Chondrocyte (in vitro differentiated cells): ENCODE measurements around the gene GPR139. TPM values are rescaled to one million over a fixed set of nuclear protein-coding genes. Genes with fewer than 3 reads are reported as not detected.

ENCODE experiments used
- DNase-seq: peaks from one replicate; pipeline ENCODE4 v3.0.0; 2021; ENCODE audit warnings: mixed read lengths, low spot score
- H3K27ac Mint-ChIP-seq: one replicate; pipeline ENCODE4 v1.8.0; 2021; ENCODE audit warnings: mild to moderate bottlenecking, moderate library complexity, mixed read lengths; ENCODE audit not compliant: unreplicated experiment
- H3K27me3 Mint-ChIP-seq: 2 replicates; pipeline ENCODE4 v1.8.0; 2021; ENCODE audit warnings: low read depth, mixed read lengths
- H3K36me3 Mint-ChIP-seq: 2 replicates; pipeline ENCODE4 v1.8.0; 2021; ENCODE audit warnings: low read depth, mixed read lengths
- H3K4me1 Mint-ChIP-seq: 2 replicates; pipeline ENCODE4 v1.8.0; 2021; ENCODE audit warnings: low read depth, mild to moderate bottlenecking, mixed read lengths
- H3K4me3 Mint-ChIP-seq: one replicate; pipeline ENCODE4 v1.8.0; 2021; ENCODE audit warnings: mild to moderate bottlenecking, moderate library complexity, mixed read lengths; ENCODE audit not compliant: unreplicated experiment
- H3K9me3 Mint-ChIP-seq: 2 replicates; pipeline ENCODE4 v1.8.0; 2021; ENCODE audit warnings: low read depth, mixed read lengths
- CTCF ChIP-seq: fragments of 200-600 bp; sonication (generic); IDR thresholded peaks from 2 replicates; pipeline ENCODE4 v1.5.0; 2021; ENCODE audit warnings: antibody characterized with exemption, mild to moderate bottlenecking, moderate library complexity
- total RNA-seq: library from RNA; stranded (reverse); gene quantifications from 3 replicates; pipeline ENCODE4 v1.2.1, GENCODE V29; 2021

GPR139 gene
- total RNA-seq, 1 donor from 2014 or later: not detected

- no peak for TF ChIP-seq CTCF
- no peaks in the 10 kb centered on the region for H3K4me1 Mint-ChIP-seq
Measured at GRCh38 chr16:20004931-20005330, 68.8 kb downstream of the GPR139 start.

GRCh38 chr16:20002936-20003335 lies 70.8 kb downstream of the GPR139 start:
- DNase-seq: no peak
- no peaks in the 10 kb centered on the region for H3K4me1 Mint-ChIP-seq
- no peak for TF ChIP-seq CTCF
- peaks cover 8% of the 10 kb centered on the region for H3K27me3 Mint-ChIP-seq
- H3K27ac Mint-ChIP-seq: no peak overlapping the region
- no peaks in the 10 kb centered on the region for H3K36me3 Mint-ChIP-seq
- no peak overlapping the region for H3K4me3 Mint-ChIP-seq
- peaks cover 4% of the 10 kb centered on the region for H3K9me3 Mint-ChIP-seq

More at GRCh38 chr16:20004931-20005330, 68.8 kb downstream of the GPR139 start:
- Mint-ChIP-seq H3K36me3 (no peaks in the 10 kb centered on the region), H3K9me3 (peaks cover 4% of the 10 kb centered on the region), H3K4me3 (no peak overlapping the region), H3K27me3 (peaks cover 8% of the 10 kb centered on the region), H3K27ac (no peak overlapping the region)
- DNase-seq: no peak

GRCh38 chr16:20001856-20002707 lies 71.6 kb downstream of the GPR139 start:
- Mint-ChIP-seq H3K9me3 (peaks cover 4% of the 10 kb centered on the region), H3K4me1 (no peaks in the 10 kb centered on the region), H3K36me3 (no peaks in the 10 kb centered on the region), H3K27me3 (peaks cover 8% of the 10 kb centered on the region), H3K27ac (no peak overlapping the region), H3K4me3 (no peak overlapping the region)
- DNase-seq: no peak
- no peak for TF ChIP-seq CTCF

GRCh38 chr16:19997734-19998133 lies 76.0 kb downstream of the GPR139 start:
- Mint-ChIP-seq H3K27me3 (peaks cover 7% of the 10 kb centered on the region), H3K36me3 (no peaks in the 10 kb centered on the region), H3K4me1 (no peaks in the 10 kb centered on the region), H3K27ac (no peak overlapping the region), H3K9me3 (no peaks in the 10 kb centered on the region), H3K4me3 (no peak overlapping the region)
- no peak for TF ChIP-seq CTCF
- no peak for DNase-seq

GRCh38 chr16:19997264-19997663 lies 76.4 kb downstream of the GPR139 start:
- no peaks in the 10 kb centered on the region for H3K4me1 Mint-ChIP-seq
- no peak overlapping the region for H3K4me3 Mint-ChIP-seq
- TF ChIP-seq CTCF: no peak
- DNase-seq: no peak
- H3K27me3 Mint-ChIP-seq: peaks cover 7% of the 10 kb centered on the region
- H3K9me3 Mint-ChIP-seq: no peaks in the 10 kb centered on the region
- H3K27ac Mint-ChIP-seq: no peak overlapping the region
- H3K36me3 Mint-ChIP-seq: no peaks in the 10 kb centered on the region
